SH-SY5Y (cell line): ENCODE results near the gene COMMD7.

Source experiments
- GATA2 ChIP-seq: IDR thresholded peaks from 2 replicates; pipeline ENCODE4 v1.6.1; 2011; ENCODE audit warnings: mild to moderate bottlenecking, low read depth, low read length
- GATA3 ChIP-seq: IDR thresholded peaks from 2 replicates; pipeline ENCODE4 v1.6.1; 2011; ENCODE audit warnings: low read depth, mild to moderate bottlenecking, low read length, moderate library complexity

DNA sequence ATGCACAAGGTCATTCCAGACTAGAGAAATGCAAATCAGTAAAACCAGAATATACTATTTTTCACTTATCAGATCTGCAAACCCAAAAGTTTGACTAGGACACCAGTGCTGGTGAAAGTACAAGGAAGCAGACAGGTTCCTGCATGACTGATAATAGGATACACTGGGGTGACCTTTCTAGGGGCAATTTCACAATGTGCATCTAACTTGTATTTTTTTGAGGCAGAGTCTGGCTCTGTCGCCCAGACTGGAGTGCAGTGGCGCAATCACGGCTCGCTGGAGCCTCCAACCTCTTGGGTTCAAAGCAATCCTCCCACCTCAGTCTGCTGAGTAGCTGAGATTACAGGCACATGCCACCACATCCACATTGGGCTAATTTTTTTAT, 11.4 kb downstream of the COMMD7 start:
- TF ChIP-seq GATA2: no peak
- no peak for TF ChIP-seq GATA3
